Measurements from ENCODE around the gene SIM1. TPM values are rescaled to one million over a fixed set of nuclear protein-coding genes. Genes with fewer than 3 reads are reported as not detected.

SIM1 gene
- total RNA-seq, 3 donors from 2014 or later = not detected

- intact Hi-C loops (cut with DNase I, micrococcal nuclease) = no loop called here
- no peak for TF ChIP-seq CTCF (IDR thresholded peaks at IDR 0.05)
- no peaks in the 10 kb centered on the region for H3K36me3 ChIP-seq (ENCODE audit: low read depth)
- DNase-seq = no peak
- no peaks in the 10 kb centered on the region for H3K4me1 ChIP-seq (ENCODE audit: low read depth)
- H3K4me3 ChIP-seq = no peak overlapping the region
- no peak for ATAC-seq
- H3K9me3 ChIP-seq = no peaks in the 10 kb centered on the region
These were observed 51.8 kb downstream of the SIM1 start for GRCh38 chr6:100412872-100413271.

GRCh38 chr6:100404051-100404450 lies 60.7 kb downstream of the SIM1 start:
- no peaks in the 10 kb centered on the region for H3K9me3 ChIP-seq
- intact Hi-C loops (cut with DNase I, micrococcal nuclease) = no loop called here
- TF ChIP-seq CTCF (IDR thresholded peaks at IDR 0.05) = no peak
- DNase-seq (no peak), ATAC-seq (no peak)
- no peak overlapping the region for H3K4me3 ChIP-seq
- H3K36me3 ChIP-seq (ENCODE audit: low read depth) = no peaks in the 10 kb centered on the region
- no peaks in the 10 kb centered on the region for H3K4me1 ChIP-seq (ENCODE audit: low read depth)

- intact Hi-C loops (cut with DNase I, micrococcal nuclease) = no loop called here
- peak in 1 of 3 donors; percentile 39 for DNase-seq
- Histone ChIP-seq H3K36me3 (ENCODE audit: low read depth) (no peaks in the 10 kb centered on the region), H3K4me3 (no peak overlapping the region), H3K9me3 (no peaks in the 10 kb centered on the region), H3K4me1 (ENCODE audit: low read depth) (no peaks in the 10 kb centered on the region)
- no peak for TF ChIP-seq CTCF (IDR thresholded peaks at IDR 0.05)
- ATAC-seq = no peak
These were observed 71.2 kb downstream of the SIM1 start for GRCh38 chr6:100393493-100393892.

- intact Hi-C loops (cut with DNase I, micrococcal nuclease) = no loop called here
- H3K4me3 ChIP-seq = no peak overlapping the region
- H3K4me1 ChIP-seq (ENCODE audit: low read depth) = no peaks in the 10 kb centered on the region
- ATAC-seq (no peak), DNase-seq (no peak)
- H3K36me3 ChIP-seq (ENCODE audit: low read depth) = no peaks in the 10 kb centered on the region
- TF ChIP-seq CTCF (IDR thresholded peaks at IDR 0.05) = no peak
- H3K9me3 ChIP-seq = no peaks in the 10 kb centered on the region
These were observed 72.3 kb downstream of the SIM1 start for GRCh38 chr6:100392423-100392822.

GRCh38 chr6:100388868-100389519 lies 75.7 kb downstream of the SIM1 start:
- no peaks in the 10 kb centered on the region for H3K36me3 ChIP-seq (ENCODE audit: low read depth)
- H3K4me3 ChIP-seq = no peak overlapping the region
- intact Hi-C loops (cut with DNase I, micrococcal nuclease) = no loop called here
- ATAC-seq (no peak), DNase-seq (no peak)
- H3K9me3 ChIP-seq = no peaks in the 10 kb centered on the region
- TF ChIP-seq CTCF (IDR thresholded peaks at IDR 0.05) = no peak
- H3K4me1 ChIP-seq (ENCODE audit: low read depth) = no peaks in the 10 kb centered on the region

GRCh38 chr6:100382767-100383195 lies 81.9 kb downstream of the SIM1 start:
- no peak for ATAC-seq
- DNase-seq = no peak
- TF ChIP-seq CTCF (IDR thresholded peaks at IDR 0.05) = no peak
- no peaks in the 10 kb centered on the region for H3K36me3 ChIP-seq (ENCODE audit: low read depth)
- no peaks in the 10 kb centered on the region for H3K4me1 ChIP-seq (ENCODE audit: low read depth)
- H3K9me3 ChIP-seq = no peaks in the 10 kb centered on the region
- no peak overlapping the region for H3K4me3 ChIP-seq
- intact Hi-C loops (cut with DNase I, micrococcal nuclease) = no loop called here

Data from mucosa of descending colon (tissue), 3 donors.